Peyer's patch (tissue), 4 donors: Measurements from ENCODE around the gene ARHGAP26. TPM values are rescaled to one million over a fixed set of nuclear protein-coding genes. Genes with fewer than 3 reads are reported as not detected.

Experiments
- DNase-seq, 3 donors: peaks; one replicate each; pipeline ENCODE4 v3.0.0-alpha.2; 2017 to 2019
- H3K27ac ChIP-seq, 4 donors: fragments of 200-600 bp; sonication (generic); one replicate each; pipeline ENCODE4 v1.5.1; 2016 to 2019
- H3K27me3 ChIP-seq, 2 donors: fragments of 200-600 bp; sonication (generic); one replicate each; pipeline ENCODE4 v1.5.1; 2019
- H3K36me3 ChIP-seq, 3 donors: fragments of 200-600 bp; sonication (generic); one replicate each; pipeline ENCODE4 v1.5.1; 2016 to 2019
- H3K4me1 ChIP-seq, 4 donors: fragments of 200-600 bp; sonication (generic); one replicate each; pipeline ENCODE4 v1.5.1; 2016 to 2019
- H3K4me3 ChIP-seq, 4 donors: fragments of 200-600 bp; sonication (generic); 1 replicate in 3 of 4; 2 replicates in 1 of 4; pipeline ENCODE4 v1.5.1; 2016 to 2019; ENCODE audit warnings: mild to moderate bottlenecking in 1 of 4
- H3K9me3 ChIP-seq, 4 donors: fragments of 200-600 bp; sonication (generic); one replicate each; pipeline ENCODE4 v1.5.1; 2016 to 2019; ENCODE audit warnings: mild to moderate bottlenecking in 1 of 4
- CTCF ChIP-seq, 6 experiments: fragments of 450-650 bp in 4 of 6; fragments of 200-600 bp in 2 of 6; sonication (generic) in 1 of 6; IDR thresholded peaks; one replicate each; pipeline ENCODE4 v1.5.1; 2017 to 2019; ENCODE audit warnings: antibody characterized with exemption in 6 of 6, mild to moderate bottlenecking in 3 of 6, moderate library complexity in 1 of 6
- POLR2A ChIP-seq, 2 donors: fragments of 450-650 bp; IDR thresholded peaks; one replicate each; pipeline ENCODE4 v1.5.1; 2017; ENCODE audit warnings: antibody characterized with exemption in 2 of 2, mild to moderate bottlenecking in 2 of 2, moderate library complexity in 2 of 2
- total RNA-seq, 4 donors: library from RNA; depleted of rRNA; stranded (reverse); fragments of >200 nt; gene quantifications; one replicate each; pipeline ENCODE4 v1.1.0, GENCODE V29; 2016

Gene ARHGAP26
- total RNA-seq, 4 donors from 2014 or later, result 60.1 to 180 (median 126) TPM

- TF ChIP-seq POLR2A (IDR thresholded peaks at IDR 0.05) (no peak), CTCF (IDR thresholded peaks at IDR 0.05) (no peak)
- no peaks in the 10 kb centered on the region for H3K9me3 ChIP-seq
- H3K4me3 ChIP-seq, result no peak overlapping the region
- no peak overlapping the region for H3K27ac ChIP-seq
- no peaks in the 10 kb centered on the region for H3K27me3 ChIP-seq
- DNase-seq, result no peak
- no peaks in the 10 kb centered on the region for H3K36me3 ChIP-seq
- H3K4me1 ChIP-seq, result peaks cover 0 to 34% (median 7%) of the 10 kb centered on the region in 4 donors
These were observed 22.7 kb downstream of the ARHGAP26 start for GRCh38 chr5:142792865-142793232.

GRCh38 chr5:142794537-142794936, 24.4 kb downstream of the ARHGAP26 start:
- no peaks in the 10 kb centered on the region for H3K9me3 ChIP-seq
- no peaks in the 10 kb centered on the region for H3K36me3 ChIP-seq
- no peak for DNase-seq
- TF ChIP-seq POLR2A (IDR thresholded peaks at IDR 0.05) (no peak), CTCF (IDR thresholded peaks at IDR 0.05) (no peak)
- no peak overlapping the region for H3K27ac ChIP-seq
- H3K4me3 ChIP-seq, result no peak overlapping the region
- H3K4me1 ChIP-seq, result peaks cover 0 to 40% (median 7%) of the 10 kb centered on the region in 4 donors
- H3K27me3 ChIP-seq, result no peaks in the 10 kb centered on the region

GRCh38 chr5:142795251-142795650, 25.1 kb downstream of the ARHGAP26 start:
- no peaks in the 10 kb centered on the region for H3K36me3 ChIP-seq
- no peaks in the 10 kb centered on the region for H3K9me3 ChIP-seq
- peak overlapping the region in 2 of 4 donors; percentile 28 to 74 for H3K27ac ChIP-seq
- no peaks in the 10 kb centered on the region for H3K27me3 ChIP-seq
- no peak overlapping the region for H3K4me3 ChIP-seq
- no peak for DNase-seq
- no peak for TF ChIP-seq POLR2A (IDR thresholded peaks at IDR 0.05)
- TF ChIP-seq CTCF (IDR thresholded peaks at IDR 0.05), result no peak
- peaks cover 1 to 47% (median 7%) of the 10 kb centered on the region in 4 donors for H3K4me1 ChIP-seq

- TF ChIP-seq POLR2A (IDR thresholded peaks at IDR 0.05) (no peak), CTCF (IDR thresholded peaks at IDR 0.05) (no peak)
- Histone ChIP-seq H3K9me3 (no peaks in the 10 kb centered on the region), H3K4me1 (peaks cover 5 to 56% (median 12%) of the 10 kb centered on the region in 4 donors), H3K36me3 (no peaks in the 10 kb centered on the region), H3K27me3 (no peaks in the 10 kb centered on the region), H3K27ac (peak overlapping the region in 3 of 4 donors; percentile 15 to 74 (median 67)), H3K4me3 (peak overlapping the region in 1 of 4 donors; percentile 26)
- peak in 2 of 3 donors; percentile 68 to 75 for DNase-seq
These were observed 26.4 kb downstream of the ARHGAP26 start for GRCh38 chr5:142796492-142797109.

- Histone ChIP-seq H3K4me3 (no peak overlapping the region), H3K27ac (peak overlapping the region; percentile 15 to 74 (median 40)), H3K9me3 (no peaks in the 10 kb centered on the region), H3K4me1 (peaks cover 5 to 56% (median 12%) of the 10 kb centered on the region in 4 donors), H3K27me3 (no peaks in the 10 kb centered on the region), H3K36me3 (no peaks in the 10 kb centered on the region)
- no peak for DNase-seq
- TF ChIP-seq CTCF (IDR thresholded peaks at IDR 0.05) (peak in 2 of 6 experiments; percentile 10 to 15), POLR2A (IDR thresholded peaks at IDR 0.05) (no peak)
These were observed 27.2 kb downstream of the ARHGAP26 start for GRCh38 chr5:142797420-142797819.
